Measurements from ENCODE around the gene CSNK2B. TPM values are rescaled to one million over a fixed set of nuclear protein-coding genes. Genes with fewer than 3 reads are reported as not detected.

CSNK2B gene
- total RNA-seq, 1 experiment from 2014 or later = 267 TPM

DNA sequence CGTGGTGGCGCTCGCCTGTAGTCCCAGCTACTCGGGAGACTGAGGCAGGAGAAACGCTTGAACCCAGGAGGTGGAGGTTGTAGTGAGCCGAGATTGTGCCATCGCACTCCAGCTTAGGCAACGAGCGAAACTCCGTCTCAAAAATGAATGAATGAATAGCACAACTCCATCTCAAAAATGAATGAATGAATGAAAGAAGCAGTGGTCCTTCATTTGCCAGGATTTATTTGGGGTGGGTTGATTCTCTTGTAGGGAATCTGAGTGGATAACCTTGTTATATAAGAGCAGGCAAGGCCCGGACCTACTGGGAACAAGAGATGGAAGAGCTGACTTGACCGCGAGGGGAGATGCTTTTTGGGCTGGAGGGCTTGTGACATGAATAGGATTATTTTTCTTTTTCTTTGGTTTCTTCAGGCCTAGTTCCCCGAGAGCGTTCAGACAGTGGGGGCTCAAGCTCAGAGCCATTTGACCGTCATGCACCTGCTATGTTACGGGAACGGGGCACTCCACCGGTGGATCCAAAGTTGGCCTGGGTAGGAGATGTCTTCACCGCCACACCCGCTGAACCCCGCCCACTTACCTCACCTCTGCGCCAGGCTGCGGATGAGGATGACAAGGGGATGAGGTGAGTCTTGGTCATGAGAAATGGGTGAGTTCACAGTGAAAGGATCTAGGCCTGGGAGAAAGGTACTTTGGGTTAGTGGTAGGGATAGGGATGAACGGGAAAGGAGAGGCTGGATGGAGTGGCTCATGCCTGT is 35.5 kb upstream of the CSNK2B start:
- H3K27ac ChIP-seq (ENCODE audit: low read length) = no peak overlapping the region
- no peaks in the 10 kb centered on the region for H3K9me3 ChIP-seq (ENCODE audit: low read length)
- H3K27me3 ChIP-seq (ENCODE audit: low read length) = no peaks in the 10 kb centered on the region
- no peak overlapping the region for H3K4me3 ChIP-seq (ENCODE audit: low read length)
- no TSS peak for BruUV-seq (replicated peaks)
- H4K20me1 ChIP-seq (ENCODE audit: low read length) = peaks cover 3% of the 10 kb centered on the region; the same call in 1 of the 2 replicates
- peaks cover 6% of the 10 kb centered on the region; the same call in 1 of the 2 replicates for H3K79me2 ChIP-seq (ENCODE audit: low read length)
- TF ChIP-seq CTCF (conservative IDR thresholded peaks at IDR 0.05; ENCODE audit: low read depth, low read length) = no peak
- no peak for TF ChIP-seq EZH2phosphoT487 (IDR thresholded peaks at IDR 0.05; ENCODE audit: borderline replicate concordance, low read length)
- no peak for TF ChIP-seq EZH2 (IDR thresholded peaks at IDR 0.05; ENCODE audit: low read length, unreplicated experiment)
- H3K4me2 ChIP-seq (ENCODE audit: low read length) = no peak overlapping the region
- no peak for ATAC-seq
- no peak overlapping the region for H2AFZ ChIP-seq (ENCODE audit: low read length)
- H3K9ac ChIP-seq (ENCODE audit: low read length) = no peak overlapping the region
- H3K4me1 ChIP-seq (ENCODE audit: insufficient read depth, low read length) = no peaks in the 10 kb centered on the region
- CTCF ChIA-PET = no interaction called here
- POLR2A ChIA-PET (ENCODE audit: unreplicated experiment) = no interaction called here
- intact Hi-C loops (cut with micrococcal nuclease) = no loop called here
- H3K36me3 ChIP-seq (ENCODE audit: low read depth, low read length) = peaks cover 93% of the 10 kb centered on the region
- H3F3A ChIP-seq (ENCODE audit: low read length, unreplicated experiment) = no peaks in the 10 kb centered on the region
- no peak for DNase-seq
- no peaks in the 10 kb centered on the region for H3K9me2 ChIP-seq (replicated peaks; ENCODE audit: low read length)

DNA sequence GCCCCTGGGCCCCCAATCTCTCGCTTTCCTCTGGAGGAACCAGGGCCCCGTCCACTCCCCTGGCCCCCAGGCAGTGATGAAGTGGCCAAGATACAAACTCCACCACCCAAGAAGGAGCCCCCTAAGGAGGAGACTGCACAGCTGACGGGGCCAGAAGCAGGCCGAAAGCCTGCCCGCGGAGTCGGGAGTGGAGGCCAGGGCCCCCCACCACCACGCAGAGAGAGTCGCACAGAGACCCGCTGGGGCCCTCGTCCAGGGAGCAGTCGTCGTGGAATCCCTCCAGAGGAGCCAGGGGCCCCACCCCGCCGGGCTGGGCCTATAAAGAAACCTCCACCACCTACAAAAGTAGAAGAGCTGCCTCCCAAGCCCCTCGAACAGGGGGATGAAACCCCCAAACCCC is 34.7 kb upstream of the CSNK2B start:
- ATAC-seq = no peak
- no peaks in the 10 kb centered on the region; the same call in 1 of the 2 replicates for H3K79me2 ChIP-seq (ENCODE audit: low read length)
- BruUV-seq (replicated peaks) = no TSS peak

More for the DNA sequence above, 34.7 kb upstream of the CSNK2B start:
- Histone ChIP-seq H3K36me3 (ENCODE audit: low read depth, low read length) (peaks cover 93% of the 10 kb centered on the region), H4K20me1 (ENCODE audit: low read length) (peaks cover 3% of the 10 kb centered on the region; the same call in 1 of the 2 replicates), H3K27me3 (ENCODE audit: low read length) (no peaks in the 10 kb centered on the region), H2AFZ (ENCODE audit: low read length) (no peak overlapping the region), H3K27ac (ENCODE audit: low read length) (no peak overlapping the region), H3F3A (ENCODE audit: low read length, unreplicated experiment) (no peaks in the 10 kb centered on the region), H3K4me3 (ENCODE audit: low read length) (no peak overlapping the region), H3K9ac (ENCODE audit: low read length) (no peak overlapping the region), H3K9me2 (replicated peaks; ENCODE audit: low read length) (no peaks in the 10 kb centered on the region), H3K4me2 (ENCODE audit: low read length) (no peak overlapping the region), H3K4me1 (ENCODE audit: insufficient read depth, low read length) (no peaks in the 10 kb centered on the region), H3K9me3 (ENCODE audit: low read length) (no peaks in the 10 kb centered on the region)
- ChIA-PET POLR2A (ENCODE audit: unreplicated experiment) (no interaction called here), CTCF (no interaction called here)
- TF ChIP-seq EZH2 (IDR thresholded peaks at IDR 0.05; ENCODE audit: low read length, unreplicated experiment) (no peak), CTCF (conservative IDR thresholded peaks at IDR 0.05; ENCODE audit: low read depth, low read length) (no peak), EZH2phosphoT487 (IDR thresholded peaks at IDR 0.05; ENCODE audit: borderline replicate concordance, low read length) (no peak)
- intact Hi-C loops (cut with micrococcal nuclease) = no loop called here
- DNase-seq = no peak
